HepG2 (cell line): ENCODE data around the gene FUZ. TPM values are rescaled to one million over a fixed set of nuclear protein-coding genes. Genes with fewer than 3 reads are reported as not detected.

ENCODE experiments used
- ATAC-seq: fragments of 200-7000 bp; cut with Tn5 transposase; 3 replicates; pipeline ENCODE4 v1.9.1; 2020; ENCODE audit warnings: mild to moderate bottlenecking, moderate library complexity
- BruUV-seq: library from RNA; stranded (reverse); fragments of 400-500 nt; replicated peaks from 2 replicates; lab custom pipeline; 2021; lab: Mats Ljungman, UMichigan
- CTCF ChIA-PET: fragments of 300-600 bp; formaldehyde crosslinking; extraction: SDS; loops from one replicate; lab custom pipeline; 2021; ENCODE audit warnings: low total read pairs, inconsistent platforms, low intra/inter-chr PET ratio; lab: Yijun Ruan, JAX
- POLR2A ChIA-PET: fragments of 350-600 bp; sonication (Branson Sonifier 250); formaldehyde crosslinking; loops from one replicate; lab custom pipeline; 2020; ENCODE audit warnings: antibody characterized with exemption, inconsistent platforms; lab: Yijun Ruan, JAX
- DNase-seq: peaks from one replicate; pipeline ENCODE4 v3.0.0-alpha.2; 2015; ENCODE audit warnings: low spot score
- FAIRE-seq: peaks from 3 replicates; lab custom pipeline; 2011; peaks lifted over from hg19 to GRCh38; lab: Jason Lieb, UNC
- H2AFZ ChIP-seq: one replicate; pipeline ENCODE4 v1.6.1; 2011; ENCODE audit warnings: low read length, inconsistent platforms
- H3K27ac ChIP-seq: fragments of 300-600 bp; 3 replicates; pipeline ENCODE4 v1.8.0; 2011; ENCODE audit warnings: mixed run types, mild to moderate bottlenecking, mixed read lengths, low read length, inconsistent platforms; ENCODE audit not compliant: insufficient read depth; ENCODE audit errors: extremely low read length
- H3K27me3 ChIP-seq, 2 experiments: fragments of 200-600 bp in 1 of 2; 2 replicates in 1 of 2; 3 replicates in 1 of 2; pipeline versions ENCODE4 v1.6.0 to v1.8.0; 2011; ENCODE audit warnings: low read length in 2 of 2, mild to moderate bottlenecking in 2 of 2, moderate library complexity in 2 of 2, inconsistent platforms in 1 of 2; ENCODE audit not compliant: insufficient read depth in 2 of 2, control insufficient read depth in 1 of 2
- H3K36me3 ChIP-seq, 2 experiments: fragments of 200-600 bp in 1 of 2; replicated peaks in 1 of 2; 2 replicates in 1 of 2; 3 replicates in 1 of 2; pipeline versions ENCODE4 v1.5.1 to v1.8.0; 2011; ENCODE audit warnings: low read length in 2 of 2, inconsistent platforms in 1 of 2; ENCODE audit not compliant: insufficient read depth in 2 of 2, control insufficient read depth in 1 of 2
- H3K4me1 ChIP-seq: 2 replicates; pipeline ENCODE4 v1.5.1; 2012; ENCODE audit warnings: low read length, inconsistent platforms; ENCODE audit not compliant: insufficient read depth
- H3K4me2 ChIP-seq: 2 replicates; pipeline ENCODE4 v1.6.0; 2011; ENCODE audit warnings: low read depth, low read length, inconsistent platforms
- H3K4me3 ChIP-seq, 3 experiments: fragments of 200-600 bp in 1 of 3; sonication (generic), shearing (Covaris generic) in 1 of 3; replicated peaks in 1 of 3; 2 replicates each; pipeline ENCODE4 v1.5.1; 2011 to 2016; ENCODE audit warnings: low read length in 3 of 3, inconsistent platforms in 2 of 3, low read depth in 2 of 3, mild to moderate bottlenecking in 2 of 3, control low read depth in 1 of 3, mixed read lengths in 1 of 3; ENCODE audit not compliant: insufficient read depth in 1 of 3
- H3K79me2 ChIP-seq: one replicate; pipeline ENCODE4 v1.6.1; 2011; ENCODE audit warnings: low read length, inconsistent platforms; ENCODE audit not compliant: insufficient read depth
- H3K9ac ChIP-seq: 2 replicates; pipeline ENCODE4 v1.6.0; 2011; ENCODE audit warnings: mild to moderate bottlenecking, low read depth, low read length, inconsistent platforms; ENCODE audit not compliant: insufficient read depth
- H3K9me3 ChIP-seq: 2 replicates; pipeline ENCODE4 v1.5.1; 2012; ENCODE audit warnings: mild to moderate bottlenecking, low read length
- H4K20me1 ChIP-seq: 2 replicates; pipeline ENCODE4 v1.6.0; 2011; ENCODE audit warnings: inconsistent platforms, mild to moderate bottlenecking, low read length, moderate library complexity; ENCODE audit not compliant: insufficient read depth
- HIVEP1 ChIP-seq: sonication (generic); formaldehyde crosslinking; IDR thresholded peaks from 2 replicates; pipeline ENCODE4 v1.4.0; 2020; ENCODE audit warnings: mild to moderate bottlenecking, missing genetic modification reagents
- MXI1 ChIP-seq: IDR thresholded peaks from 3 replicates; pipeline ENCODE4 v1.6.1; 2012; ENCODE audit warnings: low read depth, low read length, inconsistent platforms, borderline replicate concordance
- NCOA2 ChIP-seq: sonication (generic); formaldehyde crosslinking; IDR thresholded peaks from 2 replicates; pipeline ENCODE4 v1.8.0; 2022; ENCODE audit warnings: inconsistent platforms
- NFE2L1 ChIP-seq: sonication (generic); formaldehyde crosslinking; IDR thresholded peaks from 2 replicates; pipeline ENCODE4 v1.4.0; 2020; ENCODE audit warnings: missing genetic modification reagents, mild to moderate bottlenecking, borderline replicate concordance
- RNF2 ChIP-seq: fragments of 450-650 bp; conservative IDR thresholded peaks from 2 replicates; pipeline ENCODE4 v1.6.1; 2016; ENCODE audit warnings: low read depth
- SRF ChIP-seq: IDR thresholded peaks from 2 replicates; pipeline ENCODE4 v1.6.1; 2011; ENCODE audit warnings: mild to moderate bottlenecking, low read depth, low read length, moderate library complexity
- YEATS4 ChIP-seq: sonication (generic); formaldehyde crosslinking; IDR thresholded peaks from 2 replicates; pipeline ENCODE4 v1.4.0; 2020; ENCODE audit warnings: missing genetic modification reagents, borderline replicate concordance
- ZBTB7B ChIP-seq: sonication (generic); formaldehyde crosslinking; IDR thresholded peaks from 2 replicates; pipeline ENCODE4 v1.4.0; 2020; ENCODE audit warnings: missing genetic modification reagents
- ZFP36L1 ChIP-seq: sonication (generic); formaldehyde crosslinking; IDR thresholded peaks from 2 replicates; pipeline ENCODE4 v1.8.0; 2022; ENCODE audit warnings: mild to moderate bottlenecking, missing genetic modification reagents, moderate library complexity
- ZNF546 ChIP-seq: sonication (generic); formaldehyde crosslinking; conservative IDR thresholded peaks from 2 replicates; pipeline ENCODE4 v1.8.1; 2023; ENCODE audit warnings: mild to moderate bottlenecking, missing genetic modification reagents
- ZNF879 ChIP-seq: sonication (generic); formaldehyde crosslinking; IDR thresholded peaks from 2 replicates; pipeline ENCODE4 v1.8.1; 2023; ENCODE audit warnings: missing genetic modification reagents
- whole genome bisulfite sequencing: methylation state at CpG from one replicate; pipeline ENCODE4 v1.1.6; 2017; ENCODE audit warnings: low lambda C conversion rate; 5-methylcytosine and 5-hydroxymethylcytosine counted together
- in situ Hi-C: cut with HindIII; loops from 2 replicates; pipeline ENCODE4 v1.10.0; 2017; ENCODE audit warnings: low pct_unique_long_range_greater_than_20kb; ENCODE audit not compliant: extremely low pct_ligation_motif_present
- intact Hi-C: fragments of 100-400 bp; cut with micrococcal nuclease; formaldehyde crosslinking; loops from one replicate; pipeline ENCODE4 v1.10.0; 2022; ENCODE audit not compliant: unreplicated experiment
- polyA plus RNA-seq, 8 experiments: library from polyadenylated mRNA; depleted of rRNA in 3 of 8; stranded (reverse) in 7 of 8; unstranded in 1 of 8; fragments of >200 nt; fragmentation: Illumina TruSeq in 4 of 8; extraction: Trizol in 4 of 8; gene quantifications; 2 replicates each; pipeline versions ENCODE4 v1.2.1 to v1.2.3, GENCODE V29; 2011 to 2016; ENCODE audit warnings: low read depth in 4 of 8, missing spikeins in 1 of 8, mixed read lengths in 1 of 8; ENCODE audit not compliant: insufficient read depth in 1 of 8
- total RNA-seq, 5 experiments: library from RNA; depleted of rRNA; stranded (reverse); fragments of >200 nt; fragmentation: Illumina TruSeq; extraction: Trizol; gene quantifications; 2 replicates each; pipeline ENCODE4 v1.2.3, GENCODE V29; 2016; ENCODE audit warnings: low read depth in 1 of 5
- TF ChIP-seq, protein P1 (sequence below): sonication (generic); formaldehyde crosslinking; IDR thresholded peaks from 2 replicates; pipeline ENCODE4 v1.8.1; 2022; ENCODE audit warnings: low read depth, mild to moderate bottlenecking, missing genetic modification reagents
- TF ChIP-seq, protein P2 (sequence below): sonication (generic); formaldehyde crosslinking; IDR thresholded peaks from 2 replicates; pipeline ENCODE4 v1.4.0; 2020; ENCODE audit warnings: missing genetic modification reagents
- TF ChIP-seq, protein P3 (sequence below): sonication (generic); formaldehyde crosslinking; IDR thresholded peaks from 2 replicates; pipeline ENCODE4 v1.5.1; 2020; ENCODE audit warnings: missing genetic modification reagents, mild to moderate bottlenecking, borderline replicate concordance
- TF ChIP-seq, protein P4 (sequence below): sonication (generic); formaldehyde crosslinking; IDR thresholded peaks from 2 replicates; pipeline ENCODE4 v1.4.0; 2020; ENCODE audit warnings: mild to moderate bottlenecking, missing genetic modification reagents

FUZ gene
- total and polyA plus RNA-seq, 2 of the 13 experiments (the other 11 are each of a cell fraction or from before 2014, with no cell fraction given): 0.08 TPM; not detected in 1

DNA sequence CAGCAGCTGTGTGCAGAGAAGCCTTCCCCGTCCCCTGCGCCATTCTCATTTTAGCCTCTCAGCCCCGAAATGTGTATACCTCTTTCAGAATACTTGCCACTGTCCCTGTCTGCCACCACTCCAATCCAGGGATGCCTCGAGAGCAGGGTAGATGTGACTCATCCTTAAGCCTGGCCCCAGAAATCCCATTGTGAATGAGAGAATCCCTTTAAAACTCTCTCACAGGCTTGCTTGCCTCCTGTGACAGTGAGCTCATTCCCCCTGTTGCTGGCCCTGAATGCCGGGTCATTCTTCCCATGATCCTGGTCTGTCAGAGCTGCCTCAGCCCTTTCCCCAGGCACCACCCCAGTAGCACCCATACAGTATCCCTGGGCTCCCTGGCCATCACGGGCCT is 36.7 kb downstream of the FUZ start:
- Histone ChIP-seq H3K9ac (no peak overlapping the region), H3K4me3 (no peak overlapping the region), H3K9me3 (no peaks in the 10 kb centered on the region), H3K36me3 (no peaks in the 10 kb centered on the region), H3K4me2 (no peak overlapping the region), H3K4me1 (peaks cover 19% of the 10 kb centered on the region), H2AFZ (no peak overlapping the region), H3K79me2 (peaks cover 3% of the 10 kb centered on the region), H3K27ac (no peak overlapping the region), H3K27me3 (no peaks in the 10 kb centered on the region), H4K20me1 (no peaks in the 10 kb centered on the region)
- DNase-seq (no peak), FAIRE-seq (no peak), ATAC-seq (no peak)
- TF ChIP-seq RNF2 (no peak), ZFP36L1 (no peak), MXI1 (no peak), HIVEP1 (CRISPR knock-in tag) (no peak), SRF (no peak), NCOA2 (CRISPR knock-in tag) (no peak), ZNF879 (CRISPR knock-in tag) (no peak), ZBTB7B (no peak), ZNF546 (CRISPR knock-in tag) (no peak), YEATS4 (CRISPR knock-in tag) (no peak), NFE2L1 (CRISPR knock-in tag) (no peak)
- TF ChIP-seq, protein P1, sequence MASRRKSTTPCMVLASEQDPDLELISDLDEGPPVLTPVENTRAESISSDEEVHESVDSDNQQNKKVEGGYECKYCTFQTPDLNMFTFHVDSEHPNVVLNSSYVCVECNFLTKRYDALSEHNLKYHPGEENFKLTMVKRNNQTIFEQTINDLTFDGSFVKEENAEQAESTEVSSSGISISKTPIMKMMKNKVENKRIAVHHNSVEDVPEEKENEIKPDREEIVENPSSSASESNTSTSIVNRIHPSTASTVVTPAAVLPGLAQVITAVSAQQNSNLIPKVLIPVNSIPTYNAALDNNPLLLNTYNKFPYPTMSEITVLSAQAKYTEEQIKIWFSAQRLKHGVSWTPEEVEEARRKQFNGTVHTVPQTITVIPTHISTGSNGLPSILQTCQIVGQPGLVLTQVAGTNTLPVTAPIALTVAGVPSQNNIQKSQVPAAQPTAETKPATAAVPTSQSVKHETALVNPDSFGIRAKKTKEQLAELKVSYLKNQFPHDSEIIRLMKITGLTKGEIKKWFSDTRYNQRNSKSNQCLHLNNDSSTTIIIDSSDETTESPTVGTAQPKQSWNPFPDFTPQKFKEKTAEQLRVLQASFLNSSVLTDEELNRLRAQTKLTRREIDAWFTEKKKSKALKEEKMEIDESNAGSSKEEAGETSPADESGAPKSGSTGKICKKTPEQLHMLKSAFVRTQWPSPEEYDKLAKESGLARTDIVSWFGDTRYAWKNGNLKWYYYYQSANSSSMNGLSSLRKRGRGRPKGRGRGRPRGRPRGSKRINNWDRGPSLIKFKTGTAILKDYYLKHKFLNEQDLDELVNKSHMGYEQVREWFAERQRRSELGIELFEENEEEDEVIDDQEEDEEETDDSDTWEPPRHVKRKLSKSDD (CRISPR knock-in tag): no peak
- TF ChIP-seq, protein P2, sequence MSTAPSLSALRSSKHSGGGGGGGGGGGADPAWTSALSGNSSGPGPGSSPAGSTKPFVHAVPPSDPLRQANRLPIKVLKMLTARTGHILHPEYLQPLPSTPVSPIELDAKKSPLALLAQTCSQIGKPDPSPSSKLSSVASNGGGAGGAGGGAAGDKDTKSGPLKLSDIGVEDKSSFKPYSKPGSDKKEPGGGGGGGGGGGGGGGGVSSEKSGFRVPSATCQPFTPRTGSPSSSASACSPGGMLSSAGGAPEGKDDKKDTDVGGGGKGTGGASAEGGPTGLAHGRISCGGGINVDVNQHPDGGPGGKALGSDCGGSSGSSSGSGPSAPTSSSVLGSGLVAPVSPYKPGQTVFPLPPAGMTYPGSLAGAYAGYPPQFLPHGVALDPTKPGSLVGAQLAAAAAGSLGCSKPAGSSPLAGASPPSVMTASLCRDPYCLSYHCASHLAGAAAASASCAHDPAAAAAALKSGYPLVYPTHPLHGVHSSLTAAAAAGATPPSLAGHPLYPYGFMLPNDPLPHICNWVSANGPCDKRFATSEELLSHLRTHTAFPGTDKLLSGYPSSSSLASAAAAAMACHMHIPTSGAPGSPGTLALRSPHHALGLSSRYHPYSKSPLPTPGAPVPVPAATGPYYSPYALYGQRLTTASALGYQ (CRISPR knock-in tag): no peak
- TF ChIP-seq, protein P3, sequence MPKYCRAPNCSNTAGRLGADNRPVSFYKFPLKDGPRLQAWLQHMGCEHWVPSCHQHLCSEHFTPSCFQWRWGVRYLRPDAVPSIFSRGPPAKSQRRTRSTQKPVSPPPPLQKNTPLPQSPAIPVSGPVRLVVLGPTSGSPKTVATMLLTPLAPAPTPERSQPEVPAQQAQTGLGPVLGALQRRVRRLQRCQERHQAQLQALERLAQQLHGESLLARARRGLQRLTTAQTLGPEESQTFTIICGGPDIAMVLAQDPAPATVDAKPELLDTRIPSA (CRISPR knock-in tag): no peak
- TF ChIP-seq, protein P4, sequence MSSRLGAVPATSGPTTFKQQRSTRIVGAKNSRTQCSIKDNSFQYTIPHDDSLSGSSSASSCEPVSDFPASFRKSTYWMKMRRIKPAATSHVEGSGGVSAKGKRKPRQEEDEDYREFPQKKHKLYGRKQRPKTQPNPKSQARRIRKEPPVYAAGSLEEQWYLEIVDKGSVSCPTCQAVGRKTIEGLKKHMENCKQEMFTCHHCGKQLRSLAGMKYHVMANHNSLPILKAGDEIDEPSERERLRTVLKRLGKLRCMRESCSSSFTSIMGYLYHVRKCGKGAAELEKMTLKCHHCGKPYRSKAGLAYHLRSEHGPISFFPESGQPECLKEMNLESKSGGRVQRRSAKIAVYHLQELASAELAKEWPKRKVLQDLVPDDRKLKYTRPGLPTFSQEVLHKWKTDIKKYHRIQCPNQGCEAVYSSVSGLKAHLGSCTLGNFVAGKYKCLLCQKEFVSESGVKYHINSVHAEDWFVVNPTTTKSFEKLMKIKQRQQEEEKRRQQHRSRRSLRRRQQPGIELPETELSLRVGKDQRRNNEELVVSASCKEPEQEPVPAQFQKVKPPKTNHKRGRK (CRISPR knock-in tag): no peak
- ChIA-PET POLR2A (no interaction called here), CTCF (no interaction called here)
- in situ Hi-C loops (no loop called here), intact Hi-C loops (no loop called here)
- WGBS: 98% methylated on average over 6 of the region's 6 CpGs
- no TSS peak for BruUV-seq
